GM18505 (cell line): ENCODE measurements around the gene DOCK10.

Source experiments
- ATAC-seq: cut with Tn5 transposase; IDR thresholded peaks from one replicate; pipeline ENCODE4 v1.9.1; 2021; ENCODE audit not compliant: unreplicated experiment
- POLR2A ChIP-seq: IDR thresholded peaks from 4 replicates; pipeline ENCODE4 v1.6.1; 2011; ENCODE audit warnings: borderline replicate concordance; ENCODE audit not compliant: insufficient read depth, insufficient read length; ENCODE audit errors: extremely low read depth

DOCK10 gene

GRCh38 chr2:224882291-224883171 lies 159.7 kb downstream of the DOCK10 start:
- TF ChIP-seq POLR2A, result no peak
- ATAC-seq, result no peak

GRCh38 chr2:224881846-224882245 lies 160.4 kb downstream of the DOCK10 start:
- TF ChIP-seq POLR2A, result no peak
- no peak for ATAC-seq

- TF ChIP-seq POLR2A, result no peak
- no peak for ATAC-seq
Measured at GRCh38 chr2:224876522-224876921, 165.7 kb downstream of the DOCK10 start.

GRCh38 chr2:224875841-224876240 lies 166.4 kb downstream of the DOCK10 start:
- TF ChIP-seq POLR2A, result no peak

GRCh38 chr2:224875153-224875552 lies 167.1 kb downstream of the DOCK10 start:
- TF ChIP-seq POLR2A, result no peak
- peak; percentile 46 for ATAC-seq

More at GRCh38 chr2:224875841-224876240, 166.4 kb downstream of the DOCK10 start:
- peak; percentile 73 for ATAC-seq

GRCh38 chr2:224871813-224872212 lies 170.5 kb downstream of the DOCK10 start:
- ATAC-seq, result no peak
- no peak for TF ChIP-seq POLR2A

- no peak for TF ChIP-seq POLR2A
Measured at GRCh38 chr2:224870341-224870740, 171.9 kb downstream of the DOCK10 start.

GRCh38 chr2:224869601-224870233 lies 172.6 kb downstream of the DOCK10 start:
- no peak for TF ChIP-seq POLR2A
- ATAC-seq, result no peak

More at GRCh38 chr2:224870341-224870740, 171.9 kb downstream of the DOCK10 start:
- ATAC-seq, result no peak

GRCh38 chr2:224865016-224865415 lies 177.3 kb downstream of the DOCK10 start:
- no peak for ATAC-seq
- no peak for TF ChIP-seq POLR2A

- no peak for TF ChIP-seq POLR2A
- ATAC-seq, result no peak
Measured at GRCh38 chr2:224861266-224861665, 181.0 kb downstream of the DOCK10 start.

GRCh38 chr2:224860786-224861185 lies 181.5 kb downstream of the DOCK10 start:
- ATAC-seq, result no peak

GRCh38 chr2:224851811-224852210 lies 190.5 kb downstream of the DOCK10 start:
- no peak for ATAC-seq
- TF ChIP-seq POLR2A, result no peak

More at GRCh38 chr2:224860786-224861185, 181.5 kb downstream of the DOCK10 start:
- TF ChIP-seq POLR2A, result no peak

- TF ChIP-seq POLR2A, result no peak
- ATAC-seq, result no peak
Measured at GRCh38 chr2:224850081-224850480, 192.2 kb downstream of the DOCK10 start.

GRCh38 chr2:224849264-224849663 lies 193.0 kb downstream of the DOCK10 start:
- ATAC-seq, result no peak

More at GRCh38 chr2:224849264-224849663, 193.0 kb downstream of the DOCK10 start:
- no peak for TF ChIP-seq POLR2A
